ENCODE data around the gene MYOD1. TPM values are rescaled to one million over a fixed set of nuclear protein-coding genes. Genes with fewer than 3 reads are reported as not detected.

The MYOD1 gene
- total RNA-seq, 1 donor from 2014 or later, result not detected

- Mint-ChIP-seq H3K4me3 (no peak overlapping the region), H3K27ac (no peak overlapping the region), H3K36me3 (ENCODE audit: low read depth) (no peaks in the 10 kb centered on the region), H3K9me3 (no peaks in the 10 kb centered on the region), H3K27me3 (no peaks in the 10 kb centered on the region), H3K4me1 (no peaks in the 10 kb centered on the region)
- peak; percentile 74 for DNase-seq
- intact Hi-C loops (cut with micrococcal nuclease), result loop anchor here (1.0 kb wide), 1 partner anchor 219 kb away; no protein-coding TSS in a partner anchor
Measured at GRCh38 chr11:17760102-17761029, 41.0 kb downstream of the MYOD1 start.

- H3K27me3 Mint-ChIP-seq, result no peaks in the 10 kb centered on the region
- no peak for DNase-seq
- H3K4me3 Mint-ChIP-seq, result no peak overlapping the region
- no peaks in the 10 kb centered on the region for H3K36me3 Mint-ChIP-seq (ENCODE audit: low read depth)
- H3K9me3 Mint-ChIP-seq, result no peaks in the 10 kb centered on the region
- H3K27ac Mint-ChIP-seq, result no peak overlapping the region
- no peaks in the 10 kb centered on the region for H3K4me1 Mint-ChIP-seq
- intact Hi-C loops (cut with micrococcal nuclease), result no loop called here
Measured at GRCh38 chr11:17762309-17762974, 43.1 kb downstream of the MYOD1 start.

- H3K9me3 Mint-ChIP-seq, result no peaks in the 10 kb centered on the region
- intact Hi-C loops (cut with micrococcal nuclease), result no loop called here
- H3K27ac Mint-ChIP-seq, result no peak overlapping the region
- H3K36me3 Mint-ChIP-seq (ENCODE audit: low read depth), result no peaks in the 10 kb centered on the region
- H3K4me1 Mint-ChIP-seq, result no peaks in the 10 kb centered on the region
- no peaks in the 10 kb centered on the region for H3K27me3 Mint-ChIP-seq
- H3K4me3 Mint-ChIP-seq, result no peak overlapping the region
- no peak for DNase-seq
Measured at GRCh38 chr11:17763244-17763643, 43.9 kb downstream of the MYOD1 start.

- DNase-seq, result no peak
- Mint-ChIP-seq H3K9me3 (no peaks in the 10 kb centered on the region), H3K36me3 (ENCODE audit: low read depth) (no peaks in the 10 kb centered on the region), H3K27ac (no peak overlapping the region), H3K4me3 (no peak overlapping the region), H3K27me3 (no peaks in the 10 kb centered on the region), H3K4me1 (no peaks in the 10 kb centered on the region)
- intact Hi-C loops (cut with micrococcal nuclease), result no loop called here
Measured at GRCh38 chr11:17763703-17764102, 44.3 kb downstream of the MYOD1 start.

GRCh38 chr11:17764446-17765218 lies 45.3 kb downstream of the MYOD1 start:
- Mint-ChIP-seq H3K4me1 (no peaks in the 10 kb centered on the region), H3K27ac (no peak overlapping the region), H3K9me3 (no peaks in the 10 kb centered on the region), H3K36me3 (ENCODE audit: low read depth) (no peaks in the 10 kb centered on the region), H3K27me3 (no peaks in the 10 kb centered on the region), H3K4me3 (no peak overlapping the region)
- DNase-seq, result no peak
- intact Hi-C loops (cut with micrococcal nuclease), result no loop called here

GRCh38 chr11:17765356-17766072 lies 46.1 kb downstream of the MYOD1 start:
- intact Hi-C loops (cut with micrococcal nuclease), result no loop called here
- Mint-ChIP-seq H3K4me3 (no peak overlapping the region), H3K9me3 (no peaks in the 10 kb centered on the region), H3K4me1 (no peaks in the 10 kb centered on the region), H3K27me3 (no peaks in the 10 kb centered on the region), H3K36me3 (ENCODE audit: low read depth) (no peaks in the 10 kb centered on the region), H3K27ac (no peak overlapping the region)
- DNase-seq, result no peak

- no peaks in the 10 kb centered on the region for H3K9me3 Mint-ChIP-seq
- intact Hi-C loops (cut with micrococcal nuclease), result no loop called here
- H3K36me3 Mint-ChIP-seq (ENCODE audit: low read depth), result no peaks in the 10 kb centered on the region
- no peak for DNase-seq
- no peaks in the 10 kb centered on the region for H3K4me1 Mint-ChIP-seq
- H3K27me3 Mint-ChIP-seq, result no peaks in the 10 kb centered on the region
- no peak overlapping the region for H3K27ac Mint-ChIP-seq
- H3K4me3 Mint-ChIP-seq, result no peak overlapping the region
Measured at GRCh38 chr11:17766073-17766359, 46.6 kb downstream of the MYOD1 start.

- intact Hi-C loops (cut with micrococcal nuclease), result no loop called here
- no peaks in the 10 kb centered on the region for H3K9me3 Mint-ChIP-seq
- H3K27ac Mint-ChIP-seq, result no peak overlapping the region
- H3K27me3 Mint-ChIP-seq, result no peaks in the 10 kb centered on the region
- H3K4me3 Mint-ChIP-seq, result no peak overlapping the region
- no peaks in the 10 kb centered on the region for H3K4me1 Mint-ChIP-seq
- H3K36me3 Mint-ChIP-seq (ENCODE audit: low read depth), result no peaks in the 10 kb centered on the region
- DNase-seq, result no peak
Measured at GRCh38 chr11:17766590-17766989, 47.2 kb downstream of the MYOD1 start.

GRCh38 chr11:17767301-17767885 lies 48.0 kb downstream of the MYOD1 start:
- no peak for DNase-seq
- no peak overlapping the region for H3K4me3 Mint-ChIP-seq
- intact Hi-C loops (cut with micrococcal nuclease), result no loop called here
- no peaks in the 10 kb centered on the region for H3K27me3 Mint-ChIP-seq
- H3K27ac Mint-ChIP-seq, result no peak overlapping the region
- no peaks in the 10 kb centered on the region for H3K9me3 Mint-ChIP-seq
- H3K4me1 Mint-ChIP-seq, result no peaks in the 10 kb centered on the region
- H3K36me3 Mint-ChIP-seq (ENCODE audit: low read depth), result no peaks in the 10 kb centered on the region

GRCh38 chr11:17767914-17768313 lies 48.5 kb downstream of the MYOD1 start:
- no peaks in the 10 kb centered on the region for H3K27me3 Mint-ChIP-seq
- no peaks in the 10 kb centered on the region for H3K36me3 Mint-ChIP-seq (ENCODE audit: low read depth)
- no peak overlapping the region for H3K4me3 Mint-ChIP-seq
- no peak for DNase-seq
- peak overlapping the region; percentile 26 for H3K27ac Mint-ChIP-seq
- intact Hi-C loops (cut with micrococcal nuclease), result no loop called here
- H3K9me3 Mint-ChIP-seq, result no peaks in the 10 kb centered on the region
- no peaks in the 10 kb centered on the region for H3K4me1 Mint-ChIP-seq

GRCh38 chr11:17768547-17768946 lies 49.2 kb downstream of the MYOD1 start:
- Mint-ChIP-seq H3K27ac (no peak overlapping the region), H3K36me3 (ENCODE audit: low read depth) (no peaks in the 10 kb centered on the region), H3K9me3 (no peaks in the 10 kb centered on the region), H3K4me3 (no peak overlapping the region), H3K27me3 (no peaks in the 10 kb centered on the region), H3K4me1 (no peaks in the 10 kb centered on the region)
- intact Hi-C loops (cut with micrococcal nuclease), result no loop called here
- no peak for DNase-seq

GRCh38 chr11:17769218-17769617 lies 49.8 kb downstream of the MYOD1 start:
- intact Hi-C loops (cut with micrococcal nuclease), result no loop called here
- H3K4me3 Mint-ChIP-seq, result no peak overlapping the region
- DNase-seq, result no peak
- H3K27me3 Mint-ChIP-seq, result no peaks in the 10 kb centered on the region
- H3K27ac Mint-ChIP-seq, result no peak overlapping the region
- no peaks in the 10 kb centered on the region for H3K9me3 Mint-ChIP-seq
- H3K4me1 Mint-ChIP-seq, result no peaks in the 10 kb centered on the region
- H3K36me3 Mint-ChIP-seq (ENCODE audit: low read depth), result no peaks in the 10 kb centered on the region

GRCh38 chr11:17770048-17770652 lies 50.8 kb downstream of the MYOD1 start:
- no peak for DNase-seq
- Mint-ChIP-seq H3K36me3 (ENCODE audit: low read depth) (no peaks in the 10 kb centered on the region), H3K9me3 (no peaks in the 10 kb centered on the region), H3K4me1 (no peaks in the 10 kb centered on the region), H3K27me3 (no peaks in the 10 kb centered on the region), H3K4me3 (no peak overlapping the region), H3K27ac (no peak overlapping the region)
- intact Hi-C loops (cut with micrococcal nuclease), result no loop called here

Measured in activated CD4-positive, alpha-beta T cell treated with anti-CD3 and anti-CD28 coated beads, Interleukin-2, amount 10 ng/mL, durations not matched to agents 24 days and 14 days (primary cell).